HepG2 (cell line): Measurements from ENCODE around the gene CAPN10. TPM values are rescaled to one million over a fixed set of nuclear protein-coding genes. Genes with fewer than 3 reads are reported as not detected.

Experiments
- ESRRA ChIP-seq: sonication (generic); formaldehyde crosslinking; IDR thresholded peaks from 2 replicates; pipeline ENCODE4 v1.5.1; 2020; ENCODE audit warnings: mild to moderate bottlenecking, low read depth, missing genetic modification reagents
- ETV5 ChIP-seq: IDR thresholded peaks from 2 replicates; pipeline ENCODE4 v1.6.1; 2018; ENCODE audit warnings: missing biosample characterization, missing genetic modification reagents, inconsistent platforms, borderline replicate concordance
- GLI4 ChIP-seq: sonication (generic); formaldehyde crosslinking; IDR thresholded peaks from 2 replicates; pipeline ENCODE4 v1.5.1; 2020; ENCODE audit warnings: missing genetic modification reagents, mild to moderate bottlenecking, moderate library complexity, borderline replicate concordance
- GTF3A ChIP-seq: sonication (generic); formaldehyde crosslinking; conservative IDR thresholded peaks from 2 replicates; pipeline ENCODE4 v1.4.0; 2020; ENCODE audit warnings: mild to moderate bottlenecking, missing genetic modification reagents
- HNRNPK ChIP-seq: fragments of 200-400 bp; formaldehyde crosslinking; IDR thresholded peaks from 2 replicates; pipeline ENCODE4 v1.6.1; 2018; ENCODE audit warnings: low read length, low read depth, moderate library complexity, mild to moderate bottlenecking; ENCODE audit not compliant: poor library complexity, severe bottlenecking
- JUN ChIP-seq: sonication (generic); formaldehyde crosslinking; IDR thresholded peaks from 2 replicates; pipeline ENCODE4 v1.4.0; 2020; ENCODE audit warnings: mild to moderate bottlenecking, missing genetic modification reagents
- KDM2A ChIP-seq: sonication (generic); formaldehyde crosslinking; IDR thresholded peaks from 2 replicates; pipeline ENCODE4 v1.4.0; 2020; ENCODE audit warnings: low read depth, missing genetic modification reagents, borderline replicate concordance
- MAFK ChIP-seq, 2 experiments: IDR thresholded peaks in 1 of 2; conservative IDR thresholded peaks in 1 of 2; 2 replicates each; pipeline ENCODE4 v1.6.1; 2011; ENCODE audit warnings: improper control_type of control experiment in 2 of 2, low read length in 2 of 2
- MEIS2 ChIP-seq: sonication (generic); formaldehyde crosslinking; IDR thresholded peaks from 2 replicates; pipeline ENCODE4 v1.9.0; 2021; ENCODE audit warnings: mild to moderate bottlenecking, missing genetic modification reagents
- MYC ChIP-seq: sonication (generic); formaldehyde crosslinking; IDR thresholded peaks from 2 replicates; pipeline ENCODE4 v1.9.0; 2021; ENCODE audit warnings: missing genetic modification reagents, borderline replicate concordance
- NONO ChIP-seq, 2 experiments: fragments of 450-650 bp in 1 of 2; sonication (generic) in 1 of 2; formaldehyde crosslinking in 1 of 2; IDR thresholded peaks in 1 of 2; conservative IDR thresholded peaks in 1 of 2; 2 replicates each; pipeline versions ENCODE4 v1.6.1 to v1.8.0; 2017 to 2022; ENCODE audit warnings: mild to moderate bottlenecking in 1 of 2, missing genetic modification reagents in 1 of 2, moderate library complexity in 1 of 2
- PITX1 ChIP-seq: sonication (generic); formaldehyde crosslinking; IDR thresholded peaks from 2 replicates; pipeline ENCODE4 v1.5.1; 2020; ENCODE audit warnings: mild to moderate bottlenecking, missing genetic modification reagents
- PRPF4 ChIP-seq: fragments of 200-400 bp; formaldehyde crosslinking; IDR thresholded peaks from 2 replicates; pipeline ENCODE4 v1.6.1; 2016; ENCODE audit warnings: low read length, low read depth; ENCODE audit not compliant: poor library complexity, severe bottlenecking
- RFX5 ChIP-seq: IDR thresholded peaks from 2 replicates; pipeline ENCODE4 v1.6.1; 2011; ENCODE audit warnings: low read depth, low read length, improper control_type of control experiment
- ZNF709 ChIP-seq: sonication (generic); formaldehyde crosslinking; IDR thresholded peaks from 2 replicates; pipeline ENCODE4 v1.5.0; 2020; ENCODE audit warnings: mild to moderate bottlenecking, missing genetic modification reagents
- ZNF773 ChIP-seq: sonication (generic); formaldehyde crosslinking; IDR thresholded peaks from 2 replicates; pipeline ENCODE4 v1.4.0; 2020; ENCODE audit warnings: missing genetic modification reagents, borderline replicate concordance
- ZSCAN9 ChIP-seq: IDR thresholded peaks from 2 replicates; pipeline ENCODE4 v1.6.1; 2016; ENCODE audit warnings: borderline replicate concordance
- polyA plus RNA-seq, 8 experiments: library from polyadenylated mRNA; depleted of rRNA in 3 of 8; stranded (reverse) in 7 of 8; unstranded in 1 of 8; fragments of >200 nt; fragmentation: Illumina TruSeq in 4 of 8; extraction: Trizol in 4 of 8; gene quantifications; 2 replicates each; pipeline versions ENCODE4 v1.2.1 to v1.2.3, GENCODE V29; 2011 to 2016; ENCODE audit warnings: low read depth in 4 of 8, missing spikeins in 1 of 8, mixed read lengths in 1 of 8; ENCODE audit not compliant: insufficient read depth in 1 of 8
- total RNA-seq, 5 experiments: library from RNA; depleted of rRNA; stranded (reverse); fragments of >200 nt; fragmentation: Illumina TruSeq; extraction: Trizol; gene quantifications; 2 replicates each; pipeline ENCODE4 v1.2.3, GENCODE V29; 2016; ENCODE audit warnings: low read depth in 1 of 5
- TF ChIP-seq, protein P1 (sequence below): IDR thresholded peaks from 2 replicates; pipeline ENCODE4 v1.4.0; 2020; ENCODE audit warnings: mild to moderate bottlenecking, missing genetic modification reagents
- TF ChIP-seq, protein P2 (sequence below): sonication (generic); formaldehyde crosslinking; IDR thresholded peaks from 2 replicates; pipeline ENCODE4 v1.5.0; 2020; ENCODE audit warnings: mild to moderate bottlenecking, missing genetic modification reagents
- TF ChIP-seq, protein P3 (sequence below): IDR thresholded peaks from 2 replicates; pipeline ENCODE4 v1.6.1; 2016; ENCODE audit warnings: control low read depth
- TF ChIP-seq, protein P4 (sequence below): sonication (generic); formaldehyde crosslinking; IDR thresholded peaks from 2 replicates; pipeline ENCODE4 v1.4.0; 2020; ENCODE audit warnings: mild to moderate bottlenecking, missing genetic modification reagents

Gene CAPN10
- total and polyA plus RNA-seq, 2 of the 13 experiments (the other 11 are each of a cell fraction or from before 2014, with no cell fraction given): 27.6 to 32.4 TPM

DNA sequence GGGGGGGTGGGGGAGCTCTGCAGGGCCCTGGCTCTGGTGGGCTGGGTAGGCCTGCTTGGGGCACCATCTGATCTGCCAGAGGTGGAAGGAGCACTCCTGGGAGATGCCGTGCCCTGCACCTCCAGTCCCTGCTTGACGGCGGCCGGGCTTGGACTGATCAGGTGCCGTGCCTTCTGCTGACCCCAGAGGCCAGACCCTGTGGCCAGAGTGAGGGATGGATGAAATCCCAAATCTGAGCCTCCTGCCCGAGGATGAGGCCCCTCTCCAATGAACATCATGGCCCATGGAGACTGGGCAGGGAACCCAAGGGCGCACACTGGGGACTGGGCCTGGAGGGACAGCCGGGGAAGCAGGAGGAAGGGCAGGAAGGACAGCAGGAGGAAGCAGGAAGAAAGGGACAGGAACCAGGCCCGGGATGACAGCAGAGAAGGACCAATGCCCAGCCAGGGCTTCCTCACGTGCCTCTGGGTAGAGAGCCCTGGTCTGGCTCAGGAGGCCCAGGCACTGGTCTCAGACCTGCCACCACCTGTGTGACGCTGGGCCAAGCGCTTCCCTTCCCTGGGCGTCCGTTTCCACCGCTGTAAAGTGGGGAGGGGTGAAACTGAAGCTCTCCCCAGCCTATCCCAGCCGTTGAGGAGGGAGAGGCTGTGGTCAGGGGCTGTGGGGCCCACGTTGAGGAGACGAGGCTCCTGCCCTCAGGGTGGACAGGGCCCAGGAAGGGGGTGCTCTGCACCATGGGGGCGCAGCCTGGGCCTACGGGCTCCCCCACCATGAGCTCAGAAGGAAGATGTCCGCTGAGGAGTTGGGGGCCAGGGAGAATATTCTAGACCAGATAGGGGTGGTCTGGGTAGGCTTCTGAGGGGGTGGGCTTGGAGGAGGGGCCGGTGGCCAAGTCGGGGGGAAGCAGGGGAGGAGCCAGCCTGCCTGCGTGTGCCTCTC, 37.7 kb downstream of the CAPN10 start (continued):
- TF ChIP-seq KDM2A (CRISPR knock-in tag) (peak; percentile 34; the same call in 1 of the 2 replicates), JUN (CRISPR knock-in tag) (no peak), GLI4 (no peak), ZNF709 (CRISPR knock-in tag) (no peak), MAFK (conservative IDR thresholded peaks at IDR 0.05 in 1 of 2, IDR thresholded peaks at IDR 0.05 in 1 of 2; ENCODE audit: low read length in 2 of 2) (no peak), GTF3A (CRISPR knock-in tag) (no peak), PITX1 (CRISPR knock-in tag) (no peak), NONO (IDR thresholded peaks at IDR 0.05) (no peak), NONO (CRISPR knock-in tag; conservative IDR thresholded peaks at IDR 0.05) (peak; percentile 51; the same call in 1 of the 2 replicates), MEIS2 (CRISPR knock-in tag) (no peak), ESRRA (CRISPR knock-in tag) (no peak), ZNF773 (CRISPR knock-in tag) (no peak), RFX5 (no peak), HNRNPK (no peak), ZSCAN9 (no peak), PRPF4 (no peak), ETV5 (CRISPR knock-in tag) (no peak), MYC (CRISPR knock-in tag) (0 out of 2 replicates have a peak, but pooled peaks have one; percentile 11)
- TF ChIP-seq, protein P1, sequence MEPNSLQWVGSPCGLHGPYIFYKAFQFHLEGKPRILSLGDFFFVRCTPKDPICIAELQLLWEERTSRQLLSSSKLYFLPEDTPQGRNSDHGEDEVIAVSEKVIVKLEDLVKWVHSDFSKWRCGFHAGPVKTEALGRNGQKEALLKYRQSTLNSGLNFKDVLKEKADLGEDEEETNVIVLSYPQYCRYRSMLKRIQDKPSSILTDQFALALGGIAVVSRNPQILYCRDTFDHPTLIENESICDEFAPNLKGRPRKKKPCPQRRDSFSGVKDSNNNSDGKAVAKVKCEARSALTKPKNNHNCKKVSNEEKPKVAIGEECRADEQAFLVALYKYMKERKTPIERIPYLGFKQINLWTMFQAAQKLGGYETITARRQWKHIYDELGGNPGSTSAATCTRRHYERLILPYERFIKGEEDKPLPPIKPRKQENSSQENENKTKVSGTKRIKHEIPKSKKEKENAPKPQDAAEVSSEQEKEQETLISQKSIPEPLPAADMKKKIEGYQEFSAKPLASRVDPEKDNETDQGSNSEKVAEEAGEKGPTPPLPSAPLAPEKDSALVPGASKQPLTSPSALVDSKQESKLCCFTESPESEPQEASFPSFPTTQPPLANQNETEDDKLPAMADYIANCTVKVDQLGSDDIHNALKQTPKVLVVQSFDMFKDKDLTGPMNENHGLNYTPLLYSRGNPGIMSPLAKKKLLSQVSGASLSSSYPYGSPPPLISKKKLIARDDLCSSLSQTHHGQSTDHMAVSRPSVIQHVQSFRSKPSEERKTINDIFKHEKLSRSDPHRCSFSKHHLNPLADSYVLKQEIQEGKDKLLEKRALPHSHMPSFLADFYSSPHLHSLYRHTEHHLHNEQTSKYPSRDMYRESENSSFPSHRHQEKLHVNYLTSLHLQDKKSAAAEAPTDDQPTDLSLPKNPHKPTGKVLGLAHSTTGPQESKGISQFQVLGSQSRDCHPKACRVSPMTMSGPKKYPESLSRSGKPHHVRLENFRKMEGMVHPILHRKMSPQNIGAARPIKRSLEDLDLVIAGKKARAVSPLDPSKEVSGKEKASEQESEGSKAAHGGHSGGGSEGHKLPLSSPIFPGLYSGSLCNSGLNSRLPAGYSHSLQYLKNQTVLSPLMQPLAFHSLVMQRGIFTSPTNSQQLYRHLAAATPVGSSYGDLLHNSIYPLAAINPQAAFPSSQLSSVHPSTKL (CRISPR knock-in tag): no peak
- TF ChIP-seq, protein P2, sequence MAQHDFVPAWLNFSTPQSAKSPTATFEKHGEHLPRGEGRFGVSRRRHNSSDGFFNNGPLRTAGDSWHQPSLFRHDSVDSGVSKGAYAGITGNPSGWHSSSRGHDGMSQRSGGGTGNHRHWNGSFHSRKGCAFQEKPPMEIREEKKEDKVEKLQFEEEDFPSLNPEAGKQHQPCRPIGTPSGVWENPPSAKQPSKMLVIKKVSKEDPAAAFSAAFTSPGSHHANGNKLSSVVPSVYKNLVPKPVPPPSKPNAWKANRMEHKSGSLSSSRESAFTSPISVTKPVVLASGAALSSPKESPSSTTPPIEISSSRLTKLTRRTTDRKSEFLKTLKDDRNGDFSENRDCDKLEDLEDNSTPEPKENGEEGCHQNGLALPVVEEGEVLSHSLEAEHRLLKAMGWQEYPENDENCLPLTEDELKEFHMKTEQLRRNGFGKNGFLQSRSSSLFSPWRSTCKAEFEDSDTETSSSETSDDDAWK (CRISPR knock-in tag): no peak
- TF ChIP-seq, protein P3, sequence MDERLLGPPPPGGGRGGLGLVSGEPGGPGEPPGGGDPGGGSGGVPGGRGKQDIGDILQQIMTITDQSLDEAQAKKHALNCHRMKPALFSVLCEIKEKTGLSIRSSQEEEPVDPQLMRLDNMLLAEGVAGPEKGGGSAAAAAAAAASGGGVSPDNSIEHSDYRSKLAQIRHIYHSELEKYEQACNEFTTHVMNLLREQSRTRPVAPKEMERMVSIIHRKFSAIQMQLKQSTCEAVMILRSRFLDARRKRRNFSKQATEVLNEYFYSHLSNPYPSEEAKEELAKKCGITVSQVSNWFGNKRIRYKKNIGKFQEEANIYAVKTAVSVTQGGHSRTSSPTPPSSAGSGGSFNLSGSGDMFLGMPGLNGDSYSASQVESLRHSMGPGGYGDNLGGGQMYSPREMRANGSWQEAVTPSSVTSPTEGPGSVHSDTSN (CRISPR knock-in tag): no peak
- TF ChIP-seq, protein P4, sequence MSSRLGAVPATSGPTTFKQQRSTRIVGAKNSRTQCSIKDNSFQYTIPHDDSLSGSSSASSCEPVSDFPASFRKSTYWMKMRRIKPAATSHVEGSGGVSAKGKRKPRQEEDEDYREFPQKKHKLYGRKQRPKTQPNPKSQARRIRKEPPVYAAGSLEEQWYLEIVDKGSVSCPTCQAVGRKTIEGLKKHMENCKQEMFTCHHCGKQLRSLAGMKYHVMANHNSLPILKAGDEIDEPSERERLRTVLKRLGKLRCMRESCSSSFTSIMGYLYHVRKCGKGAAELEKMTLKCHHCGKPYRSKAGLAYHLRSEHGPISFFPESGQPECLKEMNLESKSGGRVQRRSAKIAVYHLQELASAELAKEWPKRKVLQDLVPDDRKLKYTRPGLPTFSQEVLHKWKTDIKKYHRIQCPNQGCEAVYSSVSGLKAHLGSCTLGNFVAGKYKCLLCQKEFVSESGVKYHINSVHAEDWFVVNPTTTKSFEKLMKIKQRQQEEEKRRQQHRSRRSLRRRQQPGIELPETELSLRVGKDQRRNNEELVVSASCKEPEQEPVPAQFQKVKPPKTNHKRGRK (CRISPR knock-in tag): no peak
